ENCODE measurements around the gene STOML1.

DNA sequence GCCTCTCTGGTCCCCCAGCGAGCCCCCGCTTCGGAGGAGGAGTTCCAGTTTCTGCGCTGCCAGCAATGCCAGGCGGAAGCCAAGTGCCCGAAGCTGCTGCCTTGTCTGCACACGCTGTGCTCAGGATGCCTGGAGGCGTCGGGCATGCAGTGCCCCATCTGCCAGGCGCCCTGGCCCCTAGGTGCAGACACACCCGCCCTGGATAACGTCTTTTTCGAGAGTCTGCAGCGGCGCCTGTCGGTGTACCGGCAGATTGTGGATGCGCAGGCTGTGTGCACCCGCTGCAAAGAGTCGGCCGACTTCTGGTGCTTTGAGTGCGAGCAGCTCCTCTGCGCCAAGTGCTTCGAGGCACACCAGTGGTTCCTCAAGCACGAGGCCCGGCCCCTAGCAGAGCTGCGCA is 5.9 kb upstream of the STOML1 start:
- TF ChIP-seq, protein P1, sequence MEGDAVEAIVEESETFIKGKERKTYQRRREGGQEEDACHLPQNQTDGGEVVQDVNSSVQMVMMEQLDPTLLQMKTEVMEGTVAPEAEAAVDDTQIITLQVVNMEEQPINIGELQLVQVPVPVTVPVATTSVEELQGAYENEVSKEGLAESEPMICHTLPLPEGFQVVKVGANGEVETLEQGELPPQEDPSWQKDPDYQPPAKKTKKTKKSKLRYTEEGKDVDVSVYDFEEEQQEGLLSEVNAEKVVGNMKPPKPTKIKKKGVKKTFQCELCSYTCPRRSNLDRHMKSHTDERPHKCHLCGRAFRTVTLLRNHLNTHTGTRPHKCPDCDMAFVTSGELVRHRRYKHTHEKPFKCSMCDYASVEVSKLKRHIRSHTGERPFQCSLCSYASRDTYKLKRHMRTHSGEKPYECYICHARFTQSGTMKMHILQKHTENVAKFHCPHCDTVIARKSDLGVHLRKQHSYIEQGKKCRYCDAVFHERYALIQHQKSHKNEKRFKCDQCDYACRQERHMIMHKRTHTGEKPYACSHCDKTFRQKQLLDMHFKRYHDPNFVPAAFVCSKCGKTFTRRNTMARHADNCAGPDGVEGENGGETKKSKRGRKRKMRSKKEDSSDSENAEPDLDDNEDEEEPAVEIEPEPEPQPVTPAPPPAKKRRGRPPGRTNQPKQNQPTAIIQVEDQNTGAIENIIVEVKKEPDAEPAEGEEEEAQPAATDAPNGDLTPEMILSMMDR (optimal IDR thresholded peaks at IDR 0.05 in 1 of 3, IDR thresholded peaks at IDR 0.05 in 1 of 3, conservative IDR thresholded peaks at IDR 0.05 in 1 of 3; ENCODE audit: extremely low read depth in 1 of 3, insufficient read depth in 2 of 3, low read length in 3 of 3): peak; percentile 84 to 93 (median 86)
- no peak for TF ChIP-seq EZH2 (IDR thresholded peaks at IDR 0.05; ENCODE audit: low read length)
